ENCODE results near the gene IFRD2.
A peak's percentile ranks its signal among the peaks of the same experiment; 100 is the strongest.
"Not testable (repeated sequence)": the region's sequence is repeated elsewhere in the genome, so short reads cannot be mapped to it uniquely, and the experiment has no call there.

The IFRD2 gene

DNA sequence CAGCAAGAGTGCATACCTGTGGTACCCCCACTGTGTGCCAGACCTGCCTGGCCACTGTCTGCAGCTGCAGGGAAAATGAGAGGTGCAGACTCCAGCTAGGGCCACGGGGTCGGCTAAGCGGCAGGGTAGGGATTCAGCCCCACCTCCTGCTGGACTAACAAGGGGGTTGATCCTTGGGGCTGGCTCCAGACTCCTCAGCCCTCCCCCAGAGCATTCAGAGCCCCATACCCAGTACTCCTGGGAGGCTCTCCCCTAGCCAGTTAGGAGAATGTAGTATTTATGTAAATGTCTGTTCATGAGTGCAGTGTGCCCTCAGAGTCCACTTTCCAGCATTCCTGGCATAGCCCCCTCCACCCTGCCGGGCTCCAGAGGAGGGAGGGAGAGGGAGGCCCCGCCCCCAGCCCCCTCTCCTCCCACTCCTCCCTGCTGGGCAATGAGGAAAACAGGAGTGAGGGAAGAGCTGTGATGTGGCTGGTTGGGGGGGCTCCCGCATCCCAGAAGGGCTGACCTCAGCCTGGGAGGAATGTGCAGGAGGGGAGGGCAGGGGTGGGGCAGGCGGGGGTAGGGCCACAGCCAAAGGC is 27.8 kb downstream of the IFRD2 start:
- Histone ChIP-seq H3K4me3 (ENCODE audit: low read length) (peak overlapping the region; percentile 10), H3K9ac (ENCODE audit: low read length) (peak overlapping the region; percentile 36), H3K4me1 (ENCODE audit: control insufficient read depth, insufficient read depth, low read length) (peaks cover 60% of the 10 kb centered on the region), H3K36me3 (ENCODE audit: control insufficient read depth, insufficient read depth, low read length) (no peaks in the 10 kb centered on the region), H3K27ac (ENCODE audit: low read depth, low read length) (peak overlapping the region; percentile 97), H3K27me3 (ENCODE audit: control insufficient read depth, insufficient read depth, low read length) (peaks cover 3% of the 10 kb centered on the region)

- H3K9ac ChIP-seq (ENCODE audit: low read length): no peak overlapping the region
Measured at GRCh38 chr3:50263478-50264382, 28.5 kb downstream of the IFRD2 start.

GRCh38 chr3:50262778-50263177 is 29.5 kb downstream of the IFRD2 start:
- peaks cover 5% of the 10 kb centered on the region for H3K36me3 ChIP-seq (ENCODE audit: control insufficient read depth, insufficient read depth, low read length)
- H3K4me3 ChIP-seq (ENCODE audit: low read length): no peak overlapping the region
- no peak overlapping the region for H3K9ac ChIP-seq (ENCODE audit: low read length)
- peaks cover 51% of the 10 kb centered on the region for H3K4me1 ChIP-seq (ENCODE audit: control insufficient read depth, insufficient read depth, low read length)
- peaks cover 3% of the 10 kb centered on the region for H3K27me3 ChIP-seq (ENCODE audit: control insufficient read depth, insufficient read depth, low read length)
- no peak overlapping the region for H3K27ac ChIP-seq (ENCODE audit: low read depth, low read length)

More at GRCh38 chr3:50263478-50264382, 28.5 kb downstream of the IFRD2 start:
- Histone ChIP-seq H3K4me1 (ENCODE audit: control insufficient read depth, insufficient read depth, low read length) (peaks cover 58% of the 10 kb centered on the region), H3K36me3 (ENCODE audit: control insufficient read depth, insufficient read depth, low read length) (no peaks in the 10 kb centered on the region), H3K4me3 (ENCODE audit: low read length) (peak overlapping the region; percentile 10), H3K27ac (ENCODE audit: low read depth, low read length) (peak overlapping the region; percentile 97), H3K27me3 (ENCODE audit: control insufficient read depth, insufficient read depth, low read length) (peaks cover 3% of the 10 kb centered on the region)

DNA sequence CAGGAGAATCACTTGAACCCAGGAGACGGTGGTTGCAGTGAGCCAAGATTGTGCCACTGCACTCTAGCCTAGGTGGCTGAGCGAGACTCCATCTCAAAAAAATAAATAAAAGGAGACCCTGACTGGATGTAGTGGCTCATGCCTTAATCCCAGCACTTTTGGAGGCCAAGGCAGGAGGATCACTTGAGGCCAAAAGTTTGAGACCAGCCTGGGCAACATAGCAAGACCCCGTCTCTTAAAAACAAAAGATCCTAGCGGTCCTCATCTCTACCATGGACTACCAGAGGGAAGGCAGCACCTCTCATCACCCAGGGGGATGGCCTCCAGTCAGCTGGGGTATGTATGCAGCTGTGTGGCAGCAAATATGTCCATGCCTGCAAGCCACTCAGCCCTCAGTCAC is 30.0 kb downstream of the IFRD2 start:
- H3K27ac ChIP-seq (ENCODE audit: low read depth, low read length); H3K4me3 ChIP-seq (ENCODE audit: low read length); H3K27me3 ChIP-seq (ENCODE audit: control insufficient read depth, insufficient read depth, low read length); H3K9ac ChIP-seq (ENCODE audit: low read length): not testable (repeated sequence)
- Histone ChIP-seq H3K36me3 (ENCODE audit: control insufficient read depth, insufficient read depth, low read length) (peaks cover 11% of the 10 kb centered on the region), H3K4me1 (ENCODE audit: control insufficient read depth, insufficient read depth, low read length) (peaks cover 50% of the 10 kb centered on the region)

- Histone ChIP-seq H3K9ac (ENCODE audit: low read length) (no peak overlapping the region), H3K27ac (ENCODE audit: low read depth, low read length) (peak overlapping the region; percentile 97), H3K36me3 (ENCODE audit: control insufficient read depth, insufficient read depth, low read length) (peaks cover 17% of the 10 kb centered on the region), H3K4me3 (ENCODE audit: low read length) (peak overlapping the region; percentile 66), H3K4me1 (ENCODE audit: control insufficient read depth, insufficient read depth, low read length) (peaks cover 44% of the 10 kb centered on the region), H3K27me3 (ENCODE audit: control insufficient read depth, insufficient read depth, low read length) (peaks cover 3% of the 10 kb centered on the region)
Measured at GRCh38 chr3:50261505-50261904, 30.7 kb downstream of the IFRD2 start.

DNA sequence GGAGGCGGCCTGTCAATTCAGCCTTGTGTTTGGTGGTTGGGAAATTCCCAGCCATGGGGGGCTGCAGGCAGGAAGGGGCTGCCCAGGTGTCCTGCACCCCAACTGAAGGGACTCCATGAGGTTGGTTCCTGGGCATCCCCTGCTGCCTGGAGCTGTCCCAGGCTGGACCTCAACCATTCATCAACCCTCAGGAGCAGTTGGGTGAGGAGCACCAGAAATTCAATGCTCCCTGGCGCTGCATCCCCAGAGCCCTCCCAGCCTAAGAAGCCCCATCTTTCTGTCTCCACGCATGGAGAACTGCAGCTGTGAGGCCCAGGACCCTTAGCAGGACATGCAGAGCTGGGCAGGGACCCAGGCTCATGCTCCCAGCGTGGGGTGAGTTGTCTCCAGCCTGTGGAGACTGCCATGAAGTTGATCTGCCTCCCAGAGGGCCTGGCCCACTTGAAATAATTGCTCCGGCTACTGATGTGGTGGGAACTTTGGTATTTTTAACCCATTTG is 31.2 kb downstream of the IFRD2 start:
- Histone ChIP-seq H3K4me3 (ENCODE audit: low read length) (peak overlapping the region; percentile 66), H3K4me1 (ENCODE audit: control insufficient read depth, insufficient read depth, low read length) (peaks cover 39% of the 10 kb centered on the region), H3K27me3 (ENCODE audit: control insufficient read depth, insufficient read depth, low read length) (peaks cover 3% of the 10 kb centered on the region), H3K36me3 (ENCODE audit: control insufficient read depth, insufficient read depth, low read length) (peaks cover 20% of the 10 kb centered on the region), H3K9ac (ENCODE audit: low read length) (peak overlapping the region; percentile 56), H3K27ac (ENCODE audit: low read depth, low read length) (peak overlapping the region; percentile 97)

GRCh38 chr3:50260027-50260941 is 31.9 kb downstream of the IFRD2 start:
- Histone ChIP-seq H3K9ac (ENCODE audit: low read length) (peak overlapping the region; percentile 56), H3K36me3 (ENCODE audit: control insufficient read depth, insufficient read depth, low read length) (peaks cover 23% of the 10 kb centered on the region), H3K27me3 (ENCODE audit: control insufficient read depth, insufficient read depth, low read length) (peaks cover 3% of the 10 kb centered on the region), H3K4me1 (ENCODE audit: control insufficient read depth, insufficient read depth, low read length) (peaks cover 32% of the 10 kb centered on the region), H3K27ac (ENCODE audit: low read depth, low read length) (peak overlapping the region; percentile 97), H3K4me3 (ENCODE audit: low read length) (peak overlapping the region; percentile 66)

DNA sequence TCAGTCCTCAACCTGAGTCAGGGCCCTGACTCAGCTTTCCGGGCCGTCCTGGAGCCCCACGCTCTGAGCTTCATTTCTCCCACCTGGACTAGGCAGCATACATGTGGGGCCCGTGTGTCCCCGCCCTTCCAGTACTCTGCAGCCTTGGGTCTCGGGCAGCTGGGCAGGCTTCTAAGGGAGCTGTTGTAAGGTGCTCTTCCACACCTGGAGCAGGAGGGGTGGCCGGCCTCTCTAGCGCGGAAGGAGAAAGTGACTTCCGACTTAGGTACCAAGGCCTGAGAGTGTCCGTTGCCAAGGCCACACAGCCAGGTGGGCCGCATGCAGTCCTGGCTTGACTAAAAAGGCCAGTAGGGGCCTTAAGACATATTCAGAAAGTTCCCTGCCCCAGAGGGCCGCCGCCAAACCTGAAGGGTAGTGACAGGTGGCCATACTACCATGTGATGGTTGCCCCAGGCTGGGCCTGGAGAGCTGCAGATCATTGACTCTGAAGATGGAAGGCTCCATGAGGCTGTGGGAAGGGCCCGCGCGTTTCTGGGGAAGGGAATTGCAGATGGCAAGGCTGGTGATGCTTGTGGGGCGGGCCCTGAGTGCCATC is 32.7 kb downstream of the IFRD2 start:
- Histone ChIP-seq H3K27ac (ENCODE audit: low read depth, low read length) (peak overlapping the region; percentile 97), H3K36me3 (ENCODE audit: control insufficient read depth, insufficient read depth, low read length) (peaks cover 28% of the 10 kb centered on the region), H3K4me1 (ENCODE audit: control insufficient read depth, insufficient read depth, low read length) (peaks cover 27% of the 10 kb centered on the region), H3K4me3 (ENCODE audit: low read length) (peak overlapping the region; percentile 45), H3K9ac (ENCODE audit: low read length) (no peak overlapping the region), H3K27me3 (ENCODE audit: control insufficient read depth, insufficient read depth, low read length) (peaks cover 3% of the 10 kb centered on the region)

- no peak overlapping the region for H3K9ac ChIP-seq (ENCODE audit: low read length)
- H3K4me1 ChIP-seq (ENCODE audit: control insufficient read depth, insufficient read depth, low read length): peaks cover 21% of the 10 kb centered on the region
- peaks cover 29% of the 10 kb centered on the region for H3K36me3 ChIP-seq (ENCODE audit: control insufficient read depth, insufficient read depth, low read length)
- H3K27me3 ChIP-seq (ENCODE audit: control insufficient read depth, insufficient read depth, low read length): no peaks in the 10 kb centered on the region
- H3K27ac ChIP-seq (ENCODE audit: low read depth, low read length): peak overlapping the region; percentile 97
- H3K4me3 ChIP-seq (ENCODE audit: low read length): no peak overlapping the region
Measured at GRCh38 chr3:50258979-50259378, 33.2 kb downstream of the IFRD2 start.

- Histone ChIP-seq H3K27ac (ENCODE audit: low read depth, low read length) (peak overlapping the region; percentile 97), H3K4me3 (ENCODE audit: low read length) (no peak overlapping the region), H3K36me3 (ENCODE audit: control insufficient read depth, insufficient read depth, low read length) (peaks cover 32% of the 10 kb centered on the region), H3K9ac (ENCODE audit: low read length) (no peak overlapping the region), H3K27me3 (ENCODE audit: control insufficient read depth, insufficient read depth, low read length) (no peaks in the 10 kb centered on the region), H3K4me1 (ENCODE audit: control insufficient read depth, insufficient read depth, low read length) (peaks cover 21% of the 10 kb centered on the region)
Measured at GRCh38 chr3:50258029-50258680, 34.1 kb downstream of the IFRD2 start.
